ENCODE measurements around the gene BPTF. TPM values are rescaled to one million over a fixed set of nuclear protein-coding genes. Genes with fewer than 3 reads are reported as not detected.
"Not testable (repeated sequence)": the region's sequence is repeated elsewhere in the genome, so short reads cannot be mapped to it uniquely, and the experiment has no call there.

Gene BPTF
- total RNA-seq, 2 donors from 2014 or later = 59.1 to 101 TPM

DNA sequence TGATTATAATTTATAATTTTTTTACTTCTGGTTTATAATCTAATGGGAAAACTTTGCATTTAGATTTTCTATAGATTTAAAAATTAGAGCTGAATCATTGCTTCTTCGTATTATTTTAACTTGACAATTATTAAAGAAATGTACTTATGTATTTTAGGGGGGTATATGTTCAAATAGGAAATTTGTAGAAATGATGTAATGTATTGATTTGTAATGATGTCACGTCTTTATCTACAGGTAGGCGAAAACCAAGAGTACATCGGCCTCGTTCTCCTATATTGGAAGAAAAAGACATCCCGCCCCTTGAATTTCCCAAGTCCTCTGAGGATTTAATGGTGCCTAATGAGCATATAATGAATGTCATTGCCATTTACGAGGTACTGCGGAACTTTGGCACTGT is 28.4 kb downstream of the BPTF start:
- H3K27ac Mint-ChIP-seq = no peak overlapping the region
- no peak for ATAC-seq
- H3K9me3 Mint-ChIP-seq = no peaks in the 10 kb centered on the region
- H3K36me3 Mint-ChIP-seq = peaks cover 11 to 33% of the 10 kb centered on the region in 2 donors
- no peak for DNase-seq (ENCODE audit: low spot score in 2 of 2)

GRCh38 chr17:67854378-67854777 is 29.1 kb downstream of the BPTF start:
- H3K27ac Mint-ChIP-seq = no peak overlapping the region

GRCh38 chr17:67855504-67856324 is 30.4 kb downstream of the BPTF start:
- no peak for DNase-seq (ENCODE audit: low spot score in 2 of 2)
- H3K9me3 Mint-ChIP-seq = no peaks in the 10 kb centered on the region

More at GRCh38 chr17:67854378-67854777, 29.1 kb downstream of the BPTF start:
- Mint-ChIP-seq H3K9me3 (no peaks in the 10 kb centered on the region), H3K36me3 (peaks cover 11 to 26% of the 10 kb centered on the region in 2 donors)
- ATAC-seq (no peak), DNase-seq (ENCODE audit: low spot score in 2 of 2) (no peak)

DNA sequence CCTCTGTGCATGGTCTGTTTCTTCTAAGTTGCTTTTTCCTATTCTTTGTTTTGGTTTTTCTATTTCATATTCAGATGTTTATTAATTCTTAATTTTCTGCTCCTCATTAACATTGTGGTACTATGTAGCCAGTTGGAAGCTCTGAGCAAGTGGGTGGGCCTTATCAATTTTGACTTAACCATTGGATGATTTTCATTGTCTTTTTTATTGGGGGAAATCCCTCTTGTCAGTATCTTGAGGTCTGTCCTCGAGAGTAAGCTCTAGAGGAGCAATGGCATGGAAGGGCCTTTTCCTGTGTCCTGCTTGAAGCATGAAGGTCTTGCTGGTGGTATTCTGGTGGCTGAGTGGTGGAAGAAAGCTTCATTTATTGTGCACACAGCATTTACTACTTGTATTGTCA is 31.1 kb downstream of the BPTF start:
- not testable (repeated sequence) for H3K9me3 Mint-ChIP-seq; DNase-seq (ENCODE audit: low spot score in 2 of 2)
- peak in 1 of 2 donors; percentile 47 for ATAC-seq
- Mint-ChIP-seq H3K36me3 (peaks cover 11 to 18% of the 10 kb centered on the region in 2 donors), H3K27ac (peak overlapping the region; percentile 31 to 79)

More at GRCh38 chr17:67855504-67856324, 30.4 kb downstream of the BPTF start:
- H3K36me3 Mint-ChIP-seq = peaks cover 11 to 19% of the 10 kb centered on the region in 2 donors
- H3K27ac Mint-ChIP-seq = peak overlapping the region; percentile 79 to 81
- peak; percentile 68 to 82 for ATAC-seq

DNA sequence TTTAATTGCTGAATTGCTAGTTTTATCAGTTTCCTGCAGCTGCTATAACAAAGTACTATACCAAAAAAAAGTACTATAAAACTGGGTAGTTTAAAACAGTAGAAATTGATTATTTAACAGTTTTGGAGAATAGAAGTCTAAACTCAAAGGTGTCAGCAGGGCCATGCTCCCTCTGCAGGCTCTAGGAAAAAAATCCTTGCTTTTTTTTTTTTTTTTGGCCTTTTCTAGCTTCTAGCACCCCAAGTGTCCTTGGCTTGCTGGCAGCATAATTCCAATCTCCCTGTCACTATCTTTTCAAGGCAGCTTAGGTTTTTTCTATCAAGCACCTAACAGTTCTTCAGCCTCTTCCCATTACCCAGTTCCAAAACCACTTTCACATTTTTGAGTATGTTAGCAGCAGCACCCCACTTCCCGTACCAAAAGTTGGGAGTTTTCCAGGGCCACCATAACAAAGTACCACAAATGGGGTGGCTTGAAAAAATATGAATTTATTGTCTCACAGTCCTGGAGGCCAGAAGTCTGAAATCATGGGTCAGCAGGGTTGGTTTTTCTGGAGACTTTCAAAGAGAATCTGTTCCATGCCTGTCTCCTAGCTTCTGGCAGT is 37.4 kb downstream of the BPTF start:
- Mint-ChIP-seq H3K36me3 (no peaks in the 10 kb centered on the region), H3K27ac (peak overlapping the region; percentile 10 to 74), H3K9me3 (no peaks in the 10 kb centered on the region)
- no peak for DNase-seq (ENCODE audit: low spot score in 2 of 2)
- ATAC-seq = no peak

DNA sequence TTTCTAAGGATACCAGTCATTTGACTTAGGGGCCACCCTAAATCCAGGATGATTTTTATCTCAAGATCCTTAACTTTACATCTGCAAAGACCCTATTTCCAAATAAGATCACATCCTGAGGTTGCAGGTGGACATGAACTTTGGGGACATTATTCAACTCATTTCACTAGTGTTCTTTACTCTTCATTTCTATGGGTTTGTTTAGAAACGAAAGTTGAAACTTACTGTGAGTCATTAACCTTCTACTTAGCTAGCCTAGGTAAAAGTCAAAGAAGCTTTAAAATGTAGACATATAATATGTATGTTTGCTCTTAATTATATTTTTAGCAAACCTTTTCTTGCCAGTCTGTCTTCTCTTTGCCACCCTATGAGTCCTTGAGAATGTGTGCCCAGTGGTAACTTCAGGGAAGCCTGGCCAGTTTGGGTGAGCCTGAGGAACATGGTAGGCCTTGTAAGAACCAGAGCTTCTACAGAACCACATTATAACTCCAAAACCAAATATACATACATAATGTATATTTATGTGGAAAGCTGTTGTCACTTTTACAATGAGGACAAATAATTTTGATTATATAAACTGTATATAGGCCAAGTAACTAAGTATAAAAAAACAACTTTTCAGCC is 38.4 kb downstream of the BPTF start:
- Mint-ChIP-seq H3K9me3 (no peaks in the 10 kb centered on the region), H3K36me3 (no peaks in the 10 kb centered on the region), H3K27ac (peak overlapping the region; percentile 74 to 89)
- DNase-seq (ENCODE audit: low spot score in 2 of 2) = no peak
- peak; percentile 84 to 89 for ATAC-seq

- no peak for ATAC-seq
- Mint-ChIP-seq H3K36me3 (no peaks in the 10 kb centered on the region), H3K9me3 (no peaks in the 10 kb centered on the region), H3K27ac (no peak overlapping the region)
- no peak for DNase-seq (ENCODE audit: low spot score in 2 of 2)
Observed at GRCh38 chr17:67865438-67865837, 40.1 kb downstream of the BPTF start.

GRCh38 chr17:67867591-67867990 is 42.3 kb downstream of the BPTF start:
- peak overlapping the region in 1 of 2 donors; percentile 73 for H3K27ac Mint-ChIP-seq
- no peaks in the 10 kb centered on the region for H3K9me3 Mint-ChIP-seq
- ATAC-seq (peak; percentile 32 to 69), DNase-seq (ENCODE audit: low spot score in 2 of 2) (no peak)
- no peaks in the 10 kb centered on the region for H3K36me3 Mint-ChIP-seq

GRCh38 chr17:67868176-67868575 is 42.9 kb downstream of the BPTF start:
- H3K9me3 Mint-ChIP-seq = no peaks in the 10 kb centered on the region
- DNase-seq (ENCODE audit: low spot score in 2 of 2) = no peak
- no peak for ATAC-seq
- no peak overlapping the region for H3K27ac Mint-ChIP-seq
- H3K36me3 Mint-ChIP-seq = no peaks in the 10 kb centered on the region

- DNase-seq (ENCODE audit: low spot score in 2 of 2) (no peak), ATAC-seq (no peak)
- Mint-ChIP-seq H3K36me3 (peaks cover 0 to 5% of the 10 kb centered on the region in 2 donors), H3K27ac (no peak overlapping the region), H3K9me3 (no peaks in the 10 kb centered on the region)
Observed at GRCh38 chr17:67879662-67880061, 54.4 kb downstream of the BPTF start.

DNA sequence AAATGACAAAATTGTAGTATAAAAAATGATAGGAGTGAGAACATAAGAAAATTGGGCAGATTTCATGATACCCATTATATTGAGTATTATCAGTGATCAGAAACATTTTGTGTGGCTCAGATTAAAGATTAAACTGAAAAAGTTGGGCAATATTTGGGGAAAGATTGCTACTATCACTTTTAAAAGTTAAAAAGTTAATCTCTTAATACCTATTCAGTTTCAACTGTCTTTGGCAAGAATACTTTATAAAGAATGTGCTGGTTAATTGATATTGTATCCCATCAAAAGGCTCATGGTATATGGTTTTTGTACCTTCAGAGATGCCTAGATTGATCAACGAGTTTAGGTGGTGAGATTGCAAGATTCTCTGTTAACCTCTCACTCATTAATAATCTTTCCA is 55.8 kb downstream of the BPTF start:
- Mint-ChIP-seq H3K27ac (no peak overlapping the region), H3K9me3 (no peaks in the 10 kb centered on the region), H3K36me3 (peaks cover 0 to 5% of the 10 kb centered on the region in 2 donors)
- ATAC-seq = no peak
- DNase-seq (ENCODE audit: low spot score in 2 of 2) = no peak

DNA sequence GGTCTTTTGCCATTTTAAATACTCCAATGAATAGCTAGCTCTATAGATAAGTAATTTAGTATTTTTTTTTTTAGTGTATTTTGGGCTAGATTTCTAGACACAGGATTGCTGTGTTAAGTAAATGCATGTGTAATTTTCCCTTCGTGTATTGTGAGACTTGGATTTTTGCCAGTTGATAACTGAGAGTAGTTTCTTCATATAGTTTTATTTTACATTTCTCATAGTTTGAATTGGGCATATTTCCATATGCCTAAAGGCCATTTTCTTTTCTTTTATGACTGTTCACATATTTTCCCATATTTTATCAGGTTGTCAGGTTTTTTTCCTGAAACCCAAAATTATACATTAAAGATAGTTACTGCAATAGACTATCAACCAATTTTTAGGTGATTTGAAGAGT is 59.4 kb downstream of the BPTF start:
- ATAC-seq = no peak
- H3K36me3 Mint-ChIP-seq = peaks cover 4 to 6% of the 10 kb centered on the region in 2 donors
- DNase-seq (ENCODE audit: low spot score in 2 of 2) = no peak
- no peak overlapping the region for H3K27ac Mint-ChIP-seq
- no peaks in the 10 kb centered on the region for H3K9me3 Mint-ChIP-seq

DNA sequence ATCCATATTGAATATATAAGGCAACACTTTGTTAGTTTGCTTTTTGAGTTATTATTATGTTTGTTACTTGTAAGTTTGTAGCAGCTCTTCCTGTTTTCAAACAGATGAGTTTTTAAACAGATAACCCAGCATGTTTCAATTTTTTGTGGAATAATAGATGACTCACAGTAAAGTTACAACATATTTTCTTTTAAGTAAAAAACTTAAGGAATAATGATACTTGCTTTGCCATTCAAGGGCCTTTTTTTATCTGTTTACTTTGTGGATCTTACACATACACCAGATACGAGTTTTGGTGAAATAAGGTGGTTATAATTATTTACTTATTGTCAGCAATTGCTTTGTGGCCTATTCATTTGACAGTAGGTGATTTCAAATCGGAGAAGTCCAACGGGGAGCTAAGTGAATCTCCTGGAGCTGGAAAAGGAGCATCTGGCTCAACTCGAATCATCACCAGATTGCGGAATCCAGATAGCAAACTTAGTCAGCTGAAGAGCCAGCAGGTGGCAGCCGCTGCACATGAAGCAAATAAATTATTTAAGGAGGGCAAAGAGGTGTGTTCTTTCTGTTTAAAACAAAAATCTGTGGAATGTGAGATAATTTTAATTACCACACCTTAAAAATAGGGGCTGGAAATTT is 66.3 kb downstream of the BPTF start:
- Mint-ChIP-seq H3K36me3 (peaks cover 4 to 6% of the 10 kb centered on the region in 2 donors), H3K9me3 (no peaks in the 10 kb centered on the region), H3K27ac (no peak overlapping the region)
- no peak for DNase-seq (ENCODE audit: low spot score in 2 of 2)
- no peak for ATAC-seq

DNA sequence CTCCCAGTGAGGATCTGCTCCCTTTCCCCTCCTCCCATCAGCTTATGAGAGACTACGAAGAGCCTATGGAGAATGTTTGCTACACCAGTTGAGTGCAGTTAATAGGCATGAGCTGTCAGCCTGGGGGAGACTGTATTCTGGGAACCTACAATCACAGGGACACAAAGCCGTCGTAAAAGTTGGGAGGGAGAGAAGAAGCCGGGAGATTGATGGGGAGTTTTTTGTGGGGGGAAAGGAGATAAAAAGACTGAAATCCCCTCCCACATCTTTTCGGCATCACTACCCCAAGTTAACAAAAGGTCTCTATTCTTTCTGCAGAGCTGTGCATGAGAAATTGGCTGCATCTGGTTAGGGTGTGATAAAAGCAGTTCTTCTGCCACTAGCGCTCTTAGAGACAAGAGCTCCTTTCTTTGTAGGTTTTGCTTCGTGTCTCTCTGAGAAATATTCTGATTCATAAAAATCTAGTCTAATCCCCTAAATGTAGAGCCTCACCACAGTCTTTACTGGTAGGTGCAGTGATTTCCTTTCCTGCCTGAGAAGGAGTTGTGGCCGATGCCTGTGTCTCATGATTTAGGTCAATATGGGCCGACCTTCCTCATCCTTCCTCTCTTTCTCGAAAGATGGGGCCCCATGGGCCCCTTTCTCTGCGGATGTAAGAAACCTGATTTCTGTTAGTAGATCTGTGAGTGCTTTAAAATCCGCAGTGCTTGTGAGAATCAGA is 77.4 kb downstream of the BPTF start:
- Mint-ChIP-seq H3K9me3 (no peaks in the 10 kb centered on the region), H3K27ac (peak overlapping the region in 1 of 2 donors; percentile 3), H3K36me3 (peaks cover 0 to 4% of the 10 kb centered on the region in 2 donors)
- no peak for DNase-seq (ENCODE audit: low spot score in 2 of 2)
- no peak for ATAC-seq

DNA sequence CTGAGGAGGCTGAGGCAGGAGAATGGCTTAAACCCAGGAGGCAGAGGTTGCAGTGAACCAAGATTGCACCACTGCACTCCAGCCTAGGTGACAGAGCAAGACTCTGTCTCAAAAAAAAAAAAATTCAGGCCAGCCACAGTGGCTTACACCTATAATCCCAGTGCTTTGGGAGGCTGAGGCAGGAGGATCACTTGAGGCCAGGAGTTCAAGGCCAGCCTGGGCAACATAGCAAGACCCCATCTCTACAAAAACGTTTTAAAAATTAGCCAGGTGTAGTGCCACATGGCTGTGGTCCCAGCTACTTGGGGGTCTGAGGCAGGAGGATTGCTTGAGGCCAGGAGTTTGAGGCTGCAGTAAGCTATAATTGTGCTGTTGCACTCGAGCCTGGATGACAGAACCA is 80.0 kb downstream of the BPTF start:
- H3K9me3 Mint-ChIP-seq; DNase-seq (ENCODE audit: low spot score in 2 of 2); ATAC-seq: not testable (repeated sequence)
- peaks cover 0 to 18% of the 10 kb centered on the region in 2 donors for H3K36me3 Mint-ChIP-seq
- peak overlapping the region in 1 of 2 donors; percentile 44 for H3K27ac Mint-ChIP-seq

GRCh38 chr17:67910117-67910803 is 85.0 kb downstream of the BPTF start:
- H3K36me3 Mint-ChIP-seq = peaks cover 10 to 35% of the 10 kb centered on the region in 2 donors
- not testable (repeated sequence) for DNase-seq (ENCODE audit: low spot score in 2 of 2)

More at GRCh38 chr17:67910117-67910803, 85.0 kb downstream of the BPTF start:
- not testable (repeated sequence) for H3K9me3 Mint-ChIP-seq, ATAC-seq
- H3K27ac Mint-ChIP-seq = peak overlapping the region; percentile 36 to 86

Measured in activated naive CD4-positive, alpha-beta T cell treated with anti-CD3 and anti-CD28 coated beads, Interleukin-2, amount 50 U/mL, for 72 hours (primary cell).